SU-DHL-6 (cell line): Measurements from ENCODE around the gene STXBP5.

Experiments used
- EZH2phosphoT487 ChIP-seq: fragments of 200-600 bp; sonication (generic), shearing (Covaris generic); conservative IDR thresholded peaks from 2 replicates; pipeline ENCODE4 v1.6.1; 2018; ENCODE audit warnings: mild to moderate bottlenecking, antibody characterized with exemption, low read length, moderate library complexity, mixed read lengths
- TF ChIP-seq, protein P1 (sequence below): fragments of 200-600 bp; sonication (generic); IDR thresholded peaks from one replicate; pipeline ENCODE4 v1.5.1; 2017; ENCODE audit warnings: antibody characterized with exemption, mild to moderate bottlenecking, low read length, moderate library complexity; ENCODE audit not compliant: insufficient read depth, poor library complexity, severe bottlenecking

- TF ChIP-seq, protein P1, sequence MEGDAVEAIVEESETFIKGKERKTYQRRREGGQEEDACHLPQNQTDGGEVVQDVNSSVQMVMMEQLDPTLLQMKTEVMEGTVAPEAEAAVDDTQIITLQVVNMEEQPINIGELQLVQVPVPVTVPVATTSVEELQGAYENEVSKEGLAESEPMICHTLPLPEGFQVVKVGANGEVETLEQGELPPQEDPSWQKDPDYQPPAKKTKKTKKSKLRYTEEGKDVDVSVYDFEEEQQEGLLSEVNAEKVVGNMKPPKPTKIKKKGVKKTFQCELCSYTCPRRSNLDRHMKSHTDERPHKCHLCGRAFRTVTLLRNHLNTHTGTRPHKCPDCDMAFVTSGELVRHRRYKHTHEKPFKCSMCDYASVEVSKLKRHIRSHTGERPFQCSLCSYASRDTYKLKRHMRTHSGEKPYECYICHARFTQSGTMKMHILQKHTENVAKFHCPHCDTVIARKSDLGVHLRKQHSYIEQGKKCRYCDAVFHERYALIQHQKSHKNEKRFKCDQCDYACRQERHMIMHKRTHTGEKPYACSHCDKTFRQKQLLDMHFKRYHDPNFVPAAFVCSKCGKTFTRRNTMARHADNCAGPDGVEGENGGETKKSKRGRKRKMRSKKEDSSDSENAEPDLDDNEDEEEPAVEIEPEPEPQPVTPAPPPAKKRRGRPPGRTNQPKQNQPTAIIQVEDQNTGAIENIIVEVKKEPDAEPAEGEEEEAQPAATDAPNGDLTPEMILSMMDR = no peak
- no peak for TF ChIP-seq EZH2phosphoT487
These were observed 64.0 kb downstream of the STXBP5 start for GRCh38 chr6:147268254-147268653.
